Tibial artery (tissue), 4 donors: ENCODE measurements around the gene PRR15L.
"Not testable (repeated sequence)": the region's sequence is repeated elsewhere in the genome, so short reads cannot be mapped to it uniquely, and the experiment has no call there.

Experiments used
- DNase-seq, 2 donors: peaks; one replicate each; pipeline ENCODE4 v3.0.0-alpha.2; 2019
- H3K27ac ChIP-seq, 2 donors: fragments of 200-600 bp; sonication (generic) in 1 of 2; 1 replicate in 1 of 2; 2 replicates in 1 of 2; pipeline ENCODE4 v1.5.1; 2018 to 2019; ENCODE audit warnings: mild to moderate bottlenecking in 1 of 2
- H3K27me3 ChIP-seq, 2 donors: fragments of 200-600 bp; sonication (generic) in 1 of 2; one replicate each; pipeline versions ENCODE4 v1.5.1 to v1.6.0; 2016 to 2019
- H3K36me3 ChIP-seq, 3 donors: fragments of 200-600 bp; sonication (generic) in 2 of 3; one replicate each; pipeline ENCODE4 v1.5.1; 2016 to 2019; ENCODE audit warnings: mild to moderate bottlenecking in 2 of 3
- H3K4me1 ChIP-seq, 4 donors: fragments of 200-600 bp; sonication (generic) in 2 of 4; 1 replicate in 3 of 4; 2 replicates in 1 of 4; pipeline ENCODE4 v1.5.1; 2016 to 2019
- H3K4me3 ChIP-seq, 2 donors: fragments of 200-600 bp; sonication (generic) in 1 of 2; 1 replicate in 1 of 2; 2 replicates in 1 of 2; pipeline ENCODE4 v1.5.1; 2018 to 2019; ENCODE audit warnings: mild to moderate bottlenecking in 2 of 2
- H3K9me3 ChIP-seq, 3 donors: fragments of 200-600 bp; sonication (generic) in 1 of 3; one replicate each; pipeline ENCODE4 v1.5.1; 2016 to 2019
- intact Hi-C: fragments of 100-400 bp; cut with DNase I; formaldehyde crosslinking; loops from one replicate; pipeline ENCODE4 v1.15.0; 2023; ENCODE audit warnings: low total_unique reads
- TF ChIP-seq, protein P1 (sequence below), 2 experiments: fragments of 200-600 bp in 1 of 2; fragments of 450-650 bp in 1 of 2; IDR thresholded peaks; one replicate each; pipeline ENCODE4 v1.5.1; 2017 to 2019; ENCODE audit warnings: antibody characterized with exemption in 2 of 2, mild to moderate bottlenecking in 1 of 2, moderate library complexity in 1 of 2

The PRR15L gene

DNA sequence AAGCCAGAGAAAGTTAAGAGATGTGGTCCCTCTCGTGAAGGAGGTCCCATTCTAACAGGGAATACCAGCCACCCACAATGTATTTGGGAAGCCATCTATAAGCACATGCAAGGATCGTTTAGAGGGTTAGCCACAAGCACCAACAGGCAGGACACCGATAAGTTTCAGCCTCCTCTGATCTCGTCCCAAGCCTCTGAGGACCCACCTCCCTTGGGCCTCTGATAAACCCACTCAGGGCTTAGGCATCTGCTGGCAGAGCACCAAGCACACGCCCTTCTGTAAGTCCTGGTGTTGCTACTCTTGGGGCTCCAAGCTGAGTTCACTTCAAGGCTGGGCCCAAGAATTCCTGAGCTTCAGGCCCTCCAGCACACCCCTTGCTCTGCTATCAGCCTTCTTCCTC lies 21.7 kb downstream of the PRR15L start:
- Histone ChIP-seq H3K27ac (no peak overlapping the region), H3K9me3 (no peaks in the 10 kb centered on the region), H3K36me3 (peaks cover 0 to 9% (median 0%) of the 10 kb centered on the region in 3 donors), H3K27me3 (no peaks in the 10 kb centered on the region), H3K4me3 (no peak overlapping the region), H3K4me1 (peaks cover 0 to 6% (median 4%) of the 10 kb centered on the region in 4 donors)
- intact Hi-C loops = no loop called here
- no peak for DNase-seq
- TF ChIP-seq, protein P1, sequence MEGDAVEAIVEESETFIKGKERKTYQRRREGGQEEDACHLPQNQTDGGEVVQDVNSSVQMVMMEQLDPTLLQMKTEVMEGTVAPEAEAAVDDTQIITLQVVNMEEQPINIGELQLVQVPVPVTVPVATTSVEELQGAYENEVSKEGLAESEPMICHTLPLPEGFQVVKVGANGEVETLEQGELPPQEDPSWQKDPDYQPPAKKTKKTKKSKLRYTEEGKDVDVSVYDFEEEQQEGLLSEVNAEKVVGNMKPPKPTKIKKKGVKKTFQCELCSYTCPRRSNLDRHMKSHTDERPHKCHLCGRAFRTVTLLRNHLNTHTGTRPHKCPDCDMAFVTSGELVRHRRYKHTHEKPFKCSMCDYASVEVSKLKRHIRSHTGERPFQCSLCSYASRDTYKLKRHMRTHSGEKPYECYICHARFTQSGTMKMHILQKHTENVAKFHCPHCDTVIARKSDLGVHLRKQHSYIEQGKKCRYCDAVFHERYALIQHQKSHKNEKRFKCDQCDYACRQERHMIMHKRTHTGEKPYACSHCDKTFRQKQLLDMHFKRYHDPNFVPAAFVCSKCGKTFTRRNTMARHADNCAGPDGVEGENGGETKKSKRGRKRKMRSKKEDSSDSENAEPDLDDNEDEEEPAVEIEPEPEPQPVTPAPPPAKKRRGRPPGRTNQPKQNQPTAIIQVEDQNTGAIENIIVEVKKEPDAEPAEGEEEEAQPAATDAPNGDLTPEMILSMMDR (IDR thresholded peaks at IDR 0.05) = no peak

DNA sequence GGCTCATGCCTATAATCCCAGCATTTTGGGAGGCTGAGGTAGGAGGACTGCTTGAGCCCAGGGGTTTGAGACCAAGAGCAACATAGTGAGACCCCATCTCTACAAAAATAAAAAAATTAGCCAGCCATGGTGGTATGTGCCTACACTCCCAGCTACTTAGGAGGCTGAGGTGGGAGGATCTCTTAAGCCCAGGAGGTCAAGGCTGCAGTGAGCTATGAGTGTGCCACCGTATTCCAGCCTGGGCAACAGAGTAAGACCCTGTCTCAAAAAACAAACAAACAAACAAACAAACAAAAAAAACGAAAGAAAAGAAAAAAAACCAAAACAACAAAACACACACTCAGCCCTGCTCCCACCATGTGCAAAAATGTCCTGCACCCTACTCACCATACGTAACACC lies 22.2 kb downstream of the PRR15L start:
- H3K9me3 ChIP-seq, H3K27ac ChIP-seq, DNase-seq, intact Hi-C loops, H3K4me1 ChIP-seq, H3K4me3 ChIP-seq, H3K36me3 ChIP-seq, H3K27me3 ChIP-seq: not testable (repeated sequence)

DNA sequence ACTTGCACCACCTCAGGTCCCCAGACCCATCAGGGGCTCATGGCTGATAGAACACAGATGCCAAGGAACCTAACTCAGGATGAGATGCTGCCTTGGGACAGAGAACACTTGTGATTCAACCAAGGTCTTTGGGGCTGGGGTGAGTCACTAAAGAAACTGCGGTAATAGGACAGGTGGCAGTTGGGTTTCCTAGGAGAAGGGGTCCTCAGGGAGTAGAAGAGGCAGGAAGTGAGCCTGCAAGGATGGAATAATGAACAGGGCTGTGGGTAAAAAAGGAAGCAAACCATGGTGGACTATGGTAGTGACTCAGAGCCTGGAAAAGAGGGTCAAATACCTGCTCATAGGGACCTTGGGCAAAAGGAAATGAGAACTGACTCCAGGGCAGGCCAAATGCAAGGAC lies 22.8 kb downstream of the PRR15L start:
- intact Hi-C loops = no loop called here
- Histone ChIP-seq H3K27me3 (no peaks in the 10 kb centered on the region), H3K9me3 (no peaks in the 10 kb centered on the region), H3K4me3 (no peak overlapping the region), H3K36me3 (peaks cover 0 to 13% (median 0%) of the 10 kb centered on the region in 3 donors), H3K27ac (no peak overlapping the region), H3K4me1 (peaks cover 0 to 8% (median 0%) of the 10 kb centered on the region in 4 donors)
- no peak for DNase-seq
- TF ChIP-seq, protein P1 (IDR thresholded peaks at IDR 0.05) = no peak

DNA sequence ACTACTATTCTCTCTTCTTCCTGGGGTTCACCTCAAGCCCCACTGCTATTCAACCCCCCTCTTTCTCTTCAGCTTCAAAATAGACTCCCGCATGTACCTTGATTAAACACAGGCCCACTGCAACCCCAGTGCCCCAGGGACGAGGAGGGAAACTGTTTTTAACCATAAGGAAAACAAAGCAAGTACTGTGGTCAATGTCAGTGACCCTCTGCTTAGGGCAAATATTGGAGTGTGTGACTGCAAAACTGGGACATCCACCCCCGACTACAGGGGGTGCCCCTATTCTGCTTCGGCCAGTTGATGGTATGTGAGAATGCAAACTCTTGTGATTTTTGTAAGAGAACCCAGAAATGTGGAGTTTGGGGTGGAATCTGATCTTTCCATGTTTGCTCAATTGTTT lies 25.8 kb downstream of the PRR15L start:
- intact Hi-C loops = no loop called here
- Histone ChIP-seq H3K36me3 (peaks cover 5 to 42% (median 26%) of the 10 kb centered on the region in 3 donors), H3K27me3 (no peaks in the 10 kb centered on the region), H3K4me1 (peaks cover 0 to 23% (median 0%) of the 10 kb centered on the region in 4 donors), H3K4me3 (no peak overlapping the region), H3K27ac (no peak overlapping the region), H3K9me3 (no peaks in the 10 kb centered on the region)
- TF ChIP-seq, protein P1 (IDR thresholded peaks at IDR 0.05) = no peak
- DNase-seq = no peak

DNA sequence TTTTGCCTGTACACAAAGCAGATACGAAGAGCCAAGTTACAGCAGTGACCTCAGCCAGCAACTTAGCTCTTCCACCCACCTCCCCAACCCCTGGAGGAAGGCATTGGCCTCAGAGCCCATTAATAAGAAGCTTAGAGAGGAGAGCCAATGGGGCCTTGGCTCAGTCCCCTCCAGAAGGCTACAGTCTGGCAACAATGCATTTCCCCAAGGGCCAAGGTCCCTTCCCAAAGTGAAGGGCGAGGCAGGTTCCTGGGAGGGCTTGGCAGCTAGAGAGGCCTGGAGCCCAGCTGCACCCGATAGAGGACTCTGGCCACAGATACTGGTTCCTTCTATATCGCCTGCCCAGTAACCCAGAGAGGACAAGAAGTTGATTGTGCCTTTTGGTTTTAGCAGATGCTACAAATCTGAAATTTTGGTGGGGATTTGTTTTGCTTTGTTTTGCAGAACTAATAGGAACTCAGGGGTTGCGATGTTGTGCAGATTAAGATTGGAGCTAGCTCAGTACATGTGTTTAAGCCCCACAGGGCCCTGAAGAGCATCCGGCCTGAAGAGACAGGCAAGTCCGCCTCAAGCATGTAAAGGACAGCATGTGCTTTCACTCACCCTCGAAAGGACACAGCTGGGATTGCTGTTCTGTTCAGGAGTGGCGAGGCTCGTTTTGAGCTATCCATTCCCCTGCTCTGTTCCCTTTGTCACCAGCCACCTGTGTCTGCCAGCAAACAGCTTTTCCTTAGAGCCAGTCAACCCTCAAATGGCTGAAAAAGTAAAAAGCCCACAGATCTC lies 28.3 kb downstream of the PRR15L start:
- Histone ChIP-seq H3K9me3 (no peaks in the 10 kb centered on the region), H3K36me3 (peaks cover 18 to 64% (median 51%) of the 10 kb centered on the region in 3 donors), H3K27ac (no peak overlapping the region), H3K4me3 (no peak overlapping the region), H3K27me3 (no peaks in the 10 kb centered on the region), H3K4me1 (peaks cover 0 to 21% (median 0%) of the 10 kb centered on the region in 4 donors)
- TF ChIP-seq, protein P1 (IDR thresholded peaks at IDR 0.05) = no peak
- intact Hi-C loops = no loop called here
- no peak for DNase-seq

DNA sequence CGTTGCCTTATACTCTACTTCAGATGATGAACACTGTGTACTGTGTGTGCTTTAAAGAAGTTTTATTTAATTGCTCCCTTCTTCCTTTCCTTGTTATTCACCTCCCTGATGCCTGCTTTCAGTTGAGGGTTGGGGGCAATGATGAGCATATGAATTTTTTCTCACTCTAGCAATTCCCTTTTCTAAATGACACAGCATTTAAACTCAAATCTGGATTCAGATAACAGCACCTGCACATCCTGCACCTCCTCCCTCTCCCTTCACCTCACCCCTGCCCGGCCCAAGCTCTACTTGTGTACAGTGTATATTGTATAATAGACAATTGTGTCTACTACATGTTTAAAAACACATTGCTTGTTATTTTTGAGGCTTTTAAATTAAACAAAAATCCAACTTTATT lies 29.3 kb downstream of the PRR15L start:
- no peaks in the 10 kb centered on the region for H3K27me3 ChIP-seq
- H3K4me1 ChIP-seq = peaks cover 0 to 21% (median 0%) of the 10 kb centered on the region in 4 donors
- no peak for DNase-seq
- no peak overlapping the region for H3K4me3 ChIP-seq
- H3K36me3 ChIP-seq = peaks cover 27 to 73% (median 61%) of the 10 kb centered on the region in 3 donors
- no peaks in the 10 kb centered on the region for H3K9me3 ChIP-seq
- TF ChIP-seq, protein P1 (IDR thresholded peaks at IDR 0.05) = no peak
- H3K27ac ChIP-seq = no peak overlapping the region
- intact Hi-C loops = no loop called here
